Liver (tissue), 3 donors: ENCODE data around the gene ERICH2.

Experiments used
- GABPA ChIP-seq, 2 donors: IDR thresholded peaks in 1 of 2; conservative IDR thresholded peaks in 1 of 2; 2 replicates each; pipeline ENCODE4 v1.6.1; 2016; ENCODE audit warnings: antibody characterized with exemption in 2 of 2, mild to moderate bottlenecking in 1 of 2, moderate library complexity in 1 of 2
- TF ChIP-seq, protein P1 (sequence below): fragments of 150-350 bp; IDR thresholded peaks from 2 replicates; pipeline ENCODE4 v1.5.1; 2017; ENCODE audit warnings: improper control_type of control experiment, low read depth, low read length; ENCODE audit not compliant: missing input control
- TF ChIP-seq, protein P2 (sequence below): IDR thresholded peaks from 2 replicates; pipeline ENCODE4 v1.6.1; 2016; ENCODE audit warnings: antibody characterized with exemption
- donor health status: healthy.
- donor health status: healthy.

DNA sequence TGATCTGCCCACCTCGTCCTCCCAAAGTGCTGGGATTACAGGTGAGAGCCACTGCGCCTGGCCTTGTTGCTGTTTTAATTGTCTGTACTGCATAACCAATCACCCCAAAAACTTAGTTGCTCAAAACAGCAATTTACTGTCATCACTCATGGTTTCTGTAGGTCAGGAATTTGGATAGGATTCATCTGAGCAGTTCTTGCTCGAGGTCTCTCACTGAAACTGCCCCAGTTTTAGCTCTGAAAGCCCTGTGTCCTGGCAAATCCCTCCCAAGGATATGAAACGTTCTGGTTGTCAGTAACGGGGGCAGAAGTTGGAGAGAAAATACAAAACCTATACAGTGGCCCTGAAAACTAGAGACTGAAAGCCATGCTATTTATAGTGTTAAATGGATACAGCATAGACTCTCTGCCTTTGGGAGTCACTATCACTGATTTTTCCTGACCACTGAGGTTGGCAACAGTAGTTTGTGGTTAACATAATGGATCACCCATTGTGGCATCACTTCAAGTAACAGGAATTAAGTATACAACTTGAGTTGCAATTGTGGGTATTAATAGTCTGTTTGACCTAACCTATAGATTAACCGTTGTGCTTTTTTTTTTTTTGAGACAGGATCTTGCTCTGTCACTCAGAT, 27.2 kb upstream of the ERICH2 start:
- TF ChIP-seq, protein P1, sequence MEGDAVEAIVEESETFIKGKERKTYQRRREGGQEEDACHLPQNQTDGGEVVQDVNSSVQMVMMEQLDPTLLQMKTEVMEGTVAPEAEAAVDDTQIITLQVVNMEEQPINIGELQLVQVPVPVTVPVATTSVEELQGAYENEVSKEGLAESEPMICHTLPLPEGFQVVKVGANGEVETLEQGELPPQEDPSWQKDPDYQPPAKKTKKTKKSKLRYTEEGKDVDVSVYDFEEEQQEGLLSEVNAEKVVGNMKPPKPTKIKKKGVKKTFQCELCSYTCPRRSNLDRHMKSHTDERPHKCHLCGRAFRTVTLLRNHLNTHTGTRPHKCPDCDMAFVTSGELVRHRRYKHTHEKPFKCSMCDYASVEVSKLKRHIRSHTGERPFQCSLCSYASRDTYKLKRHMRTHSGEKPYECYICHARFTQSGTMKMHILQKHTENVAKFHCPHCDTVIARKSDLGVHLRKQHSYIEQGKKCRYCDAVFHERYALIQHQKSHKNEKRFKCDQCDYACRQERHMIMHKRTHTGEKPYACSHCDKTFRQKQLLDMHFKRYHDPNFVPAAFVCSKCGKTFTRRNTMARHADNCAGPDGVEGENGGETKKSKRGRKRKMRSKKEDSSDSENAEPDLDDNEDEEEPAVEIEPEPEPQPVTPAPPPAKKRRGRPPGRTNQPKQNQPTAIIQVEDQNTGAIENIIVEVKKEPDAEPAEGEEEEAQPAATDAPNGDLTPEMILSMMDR, result no peak
- no peak for TF ChIP-seq GABPA (IDR thresholded peaks at IDR 0.05 in 1 of 2, conservative IDR thresholded peaks at IDR 0.05 in 1 of 2)
- TF ChIP-seq, protein P2, sequence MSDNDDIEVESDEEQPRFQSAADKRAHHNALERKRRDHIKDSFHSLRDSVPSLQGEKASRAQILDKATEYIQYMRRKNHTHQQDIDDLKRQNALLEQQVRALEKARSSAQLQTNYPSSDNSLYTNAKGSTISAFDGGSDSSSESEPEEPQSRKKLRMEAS, result no peak
